ENCODE results near the gene ZNF423. TPM values are rescaled to one million over a fixed set of nuclear protein-coding genes. Genes with fewer than 3 reads are reported as not detected.

ZNF423 gene
- total RNA-seq, 1 experiment from 2014 or later: 0.49 TPM

DNA sequence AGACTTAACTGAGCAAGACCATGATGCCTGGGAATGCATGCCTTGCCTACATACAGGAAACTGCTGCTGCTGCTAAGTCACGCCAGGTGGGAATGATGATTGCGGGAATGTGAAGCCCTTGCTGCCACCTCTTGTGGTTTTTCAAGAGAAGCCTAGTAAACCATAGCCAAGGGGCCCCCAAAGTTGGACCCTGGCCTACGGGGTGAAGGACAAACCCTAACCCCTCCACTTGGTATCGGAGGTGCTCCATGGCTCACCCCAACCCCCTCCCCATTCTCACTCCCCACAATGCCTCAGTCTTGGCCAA lies 233.9 kb downstream of the ZNF423 start:
- Histone ChIP-seq H3K27ac (ENCODE audit: low read length) (no peak overlapping the region), H3K36me3 (ENCODE audit: control insufficient read depth, insufficient read depth, low read length) (no peaks in the 10 kb centered on the region), H3K4me1 (ENCODE audit: control insufficient read depth, insufficient read depth, low read length) (no peaks in the 10 kb centered on the region), H3K4me3 (ENCODE audit: low read depth in 2 of 2, low read length in 2 of 2) (no peak overlapping the region), H3K9me3 (ENCODE audit: control insufficient read depth, insufficient read depth, low read depth, low read length) (no peaks in the 10 kb centered on the region), H3K27me3 (ENCODE audit: control insufficient read depth, insufficient read depth, low read length) (no peaks in the 10 kb centered on the region)
- in situ Hi-C loops (cut with HindIII; ENCODE audit: low pct_unique_long_range_greater_than_20kb, low sequenced_read_pairs): no loop called here
- ATAC-seq (no peak), DNase-seq (ENCODE audit: low read depth, low spot score) (no peak)
- ChIA-PET POLR2A (no interaction called here), CTCF (no interaction called here)
- no peak for TF ChIP-seq SIN3A (IDR thresholded peaks at IDR 0.05; ENCODE audit: borderline replicate concordance, insufficient read depth, low read depth, low read length)
- no peak for TF ChIP-seq POLR2AphosphoS5 (IDR thresholded peaks at IDR 0.05; ENCODE audit: low read depth, low read length)
- no peak for TF ChIP-seq TCF7L2 (IDR thresholded peaks at IDR 0.05; ENCODE audit: low read depth, low read length)
- TF ChIP-seq, protein P1, sequence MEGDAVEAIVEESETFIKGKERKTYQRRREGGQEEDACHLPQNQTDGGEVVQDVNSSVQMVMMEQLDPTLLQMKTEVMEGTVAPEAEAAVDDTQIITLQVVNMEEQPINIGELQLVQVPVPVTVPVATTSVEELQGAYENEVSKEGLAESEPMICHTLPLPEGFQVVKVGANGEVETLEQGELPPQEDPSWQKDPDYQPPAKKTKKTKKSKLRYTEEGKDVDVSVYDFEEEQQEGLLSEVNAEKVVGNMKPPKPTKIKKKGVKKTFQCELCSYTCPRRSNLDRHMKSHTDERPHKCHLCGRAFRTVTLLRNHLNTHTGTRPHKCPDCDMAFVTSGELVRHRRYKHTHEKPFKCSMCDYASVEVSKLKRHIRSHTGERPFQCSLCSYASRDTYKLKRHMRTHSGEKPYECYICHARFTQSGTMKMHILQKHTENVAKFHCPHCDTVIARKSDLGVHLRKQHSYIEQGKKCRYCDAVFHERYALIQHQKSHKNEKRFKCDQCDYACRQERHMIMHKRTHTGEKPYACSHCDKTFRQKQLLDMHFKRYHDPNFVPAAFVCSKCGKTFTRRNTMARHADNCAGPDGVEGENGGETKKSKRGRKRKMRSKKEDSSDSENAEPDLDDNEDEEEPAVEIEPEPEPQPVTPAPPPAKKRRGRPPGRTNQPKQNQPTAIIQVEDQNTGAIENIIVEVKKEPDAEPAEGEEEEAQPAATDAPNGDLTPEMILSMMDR (IDR thresholded peaks at IDR 0.05): no peak
- TF ChIP-seq, protein P2, sequence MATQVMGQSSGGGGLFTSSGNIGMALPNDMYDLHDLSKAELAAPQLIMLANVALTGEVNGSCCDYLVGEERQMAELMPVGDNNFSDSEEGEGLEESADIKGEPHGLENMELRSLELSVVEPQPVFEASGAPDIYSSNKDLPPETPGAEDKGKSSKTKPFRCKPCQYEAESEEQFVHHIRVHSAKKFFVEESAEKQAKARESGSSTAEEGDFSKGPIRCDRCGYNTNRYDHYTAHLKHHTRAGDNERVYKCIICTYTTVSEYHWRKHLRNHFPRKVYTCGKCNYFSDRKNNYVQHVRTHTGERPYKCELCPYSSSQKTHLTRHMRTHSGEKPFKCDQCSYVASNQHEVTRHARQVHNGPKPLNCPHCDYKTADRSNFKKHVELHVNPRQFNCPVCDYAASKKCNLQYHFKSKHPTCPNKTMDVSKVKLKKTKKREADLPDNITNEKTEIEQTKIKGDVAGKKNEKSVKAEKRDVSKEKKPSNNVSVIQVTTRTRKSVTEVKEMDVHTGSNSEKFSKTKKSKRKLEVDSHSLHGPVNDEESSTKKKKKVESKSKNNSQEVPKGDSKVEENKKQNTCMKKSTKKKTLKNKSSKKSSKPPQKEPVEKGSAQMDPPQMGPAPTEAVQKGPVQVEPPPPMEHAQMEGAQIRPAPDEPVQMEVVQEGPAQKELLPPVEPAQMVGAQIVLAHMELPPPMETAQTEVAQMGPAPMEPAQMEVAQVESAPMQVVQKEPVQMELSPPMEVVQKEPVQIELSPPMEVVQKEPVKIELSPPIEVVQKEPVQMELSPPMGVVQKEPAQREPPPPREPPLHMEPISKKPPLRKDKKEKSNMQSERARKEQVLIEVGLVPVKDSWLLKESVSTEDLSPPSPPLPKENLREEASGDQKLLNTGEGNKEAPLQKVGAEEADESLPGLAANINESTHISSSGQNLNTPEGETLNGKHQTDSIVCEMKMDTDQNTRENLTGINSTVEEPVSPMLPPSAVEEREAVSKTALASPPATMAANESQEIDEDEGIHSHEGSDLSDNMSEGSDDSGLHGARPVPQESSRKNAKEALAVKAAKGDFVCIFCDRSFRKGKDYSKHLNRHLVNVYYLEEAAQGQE (IDR thresholded peaks at IDR 0.05; ENCODE audit: insufficient read depth in 1 of 2, low read depth in 2 of 2, low read length in 1 of 2): no peak
- intact Hi-C loops (cut with micrococcal nuclease; ENCODE audit: unreplicated experiment): no loop called here
- BruUV-seq (replicated peaks): no TSS peak

DNA sequence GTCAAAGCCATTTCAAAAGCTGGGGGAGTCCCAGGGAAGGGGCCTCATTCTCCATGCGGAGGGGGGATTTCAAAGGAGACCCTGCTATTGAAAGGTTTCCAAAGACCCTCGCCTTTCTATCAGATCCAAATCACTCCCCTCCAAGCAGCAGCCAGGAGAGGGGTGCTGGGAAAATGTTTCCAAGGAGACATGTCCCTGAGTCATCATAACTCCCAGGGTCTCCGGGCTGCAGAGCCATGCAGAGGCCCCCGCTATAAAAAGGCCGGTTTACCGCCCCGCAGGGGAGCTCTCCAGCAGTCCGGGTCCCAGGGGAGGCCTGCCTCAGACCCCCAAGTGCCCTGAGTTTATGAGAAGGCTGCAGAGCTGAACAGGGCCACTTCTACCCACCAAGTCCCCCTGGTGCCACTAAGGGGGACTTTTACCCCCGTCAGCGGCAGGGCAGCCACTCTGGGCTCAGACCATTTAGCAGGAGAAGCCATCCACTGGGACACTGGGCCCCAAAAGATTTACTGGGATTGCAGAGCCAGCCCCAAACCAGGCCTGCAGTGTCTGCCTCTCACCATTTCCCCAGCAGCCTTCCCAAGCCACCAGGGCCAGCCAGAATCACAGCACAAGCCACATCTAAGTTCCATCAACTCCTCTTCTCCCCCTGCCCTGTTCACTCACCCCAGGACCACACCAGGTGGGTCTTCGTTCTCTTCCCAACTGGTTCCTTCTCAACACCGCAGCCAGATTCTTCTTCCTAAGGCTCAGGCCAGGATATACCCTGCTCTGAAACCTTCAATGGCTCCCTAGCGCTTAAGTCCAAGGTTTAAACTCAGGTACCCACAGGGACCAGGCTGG lies 234.4 kb downstream of the ZNF423 start:
- no peak overlapping the region for H3K27ac ChIP-seq (ENCODE audit: low read length)
- DNase-seq (ENCODE audit: low read depth, low spot score) (no peak), ATAC-seq (no peak)
- TF ChIP-seq TCF7L2 (IDR thresholded peaks at IDR 0.05; ENCODE audit: low read depth, low read length) (no peak), POLR2AphosphoS5 (IDR thresholded peaks at IDR 0.05; ENCODE audit: low read depth, low read length) (no peak), SIN3A (IDR thresholded peaks at IDR 0.05; ENCODE audit: borderline replicate concordance, insufficient read depth, low read depth, low read length) (no peak)
- TF ChIP-seq, protein P2 (IDR thresholded peaks at IDR 0.05; ENCODE audit: insufficient read depth in 1 of 2, low read depth in 2 of 2, low read length in 1 of 2): no peak
- TF ChIP-seq, protein P1 (IDR thresholded peaks at IDR 0.05): no peak
- CTCF ChIA-PET: no interaction called here
- in situ Hi-C loops (cut with HindIII; ENCODE audit: low pct_unique_long_range_greater_than_20kb, low sequenced_read_pairs) (no loop called here), intact Hi-C loops (cut with micrococcal nuclease; ENCODE audit: unreplicated experiment) (no loop called here)
- no peaks in the 10 kb centered on the region for H3K4me1 ChIP-seq (ENCODE audit: control insufficient read depth, insufficient read depth, low read length)
- H3K36me3 ChIP-seq (ENCODE audit: control insufficient read depth, insufficient read depth, low read length): no peaks in the 10 kb centered on the region
- no peak overlapping the region for H3K4me3 ChIP-seq (ENCODE audit: low read depth in 2 of 2, low read length in 2 of 2)
- H3K9me3 ChIP-seq (ENCODE audit: control insufficient read depth, insufficient read depth, low read depth, low read length): no peaks in the 10 kb centered on the region
- no peaks in the 10 kb centered on the region for H3K27me3 ChIP-seq (ENCODE audit: control insufficient read depth, insufficient read depth, low read length)
- POLR2A ChIA-PET: no interaction called here
- no TSS peak for BruUV-seq (replicated peaks)
